ENCODE data around the gene SFSWAP. TPM values are rescaled to one million over a fixed set of nuclear protein-coding genes. Genes with fewer than 3 reads are reported as not detected.

SFSWAP gene
- total and polyA plus RNA-seq, 2 of the 13 experiments (the other 11 are each of a cell fraction or from before 2014, with no cell fraction given), result 17.1 to 27.7 TPM

GRCh38 chr12:131710464-131711457 lies at the start of gene SFSWAP (continued):
- TF ChIP-seq TRIM22 (IDR thresholded peaks at IDR 0.05), result no peak
- TF ChIP-seq ZNF510 (CRISPR knock-in tag; IDR thresholded peaks at IDR 0.05; ENCODE audit: low read depth), result peak; percentile 77; the same call in 1 of the 2 replicates
- TF ChIP-seq ZMYM2 (CRISPR knock-in tag; IDR thresholded peaks at IDR 0.05), result peak; percentile 74; the same call in 1 of the 2 replicates
- TF ChIP-seq CHD2 (IDR thresholded peaks at IDR 0.05; ENCODE audit: low read depth, low read length), result no peak
- peak; percentile 80; the same call in 1 of the 2 replicates for TF ChIP-seq ARNT2 (CRISPR knock-in tag; IDR thresholded peaks at IDR 0.05; ENCODE audit: low read depth)
- TF ChIP-seq STAT5B (CRISPR knock-in tag; IDR thresholded peaks at IDR 0.05), result no peak
- 0 out of 2 replicates have a peak, but pooled peaks have one; percentile 65 for TF ChIP-seq ZFP41 (CRISPR knock-in tag; IDR thresholded peaks at IDR 0.05; ENCODE audit: borderline replicate concordance)
- TF ChIP-seq NR2F2 (IDR thresholded peaks at IDR 0.05; ENCODE audit: borderline replicate concordance, low read depth), result no peak; the same call in 1 of the 2 replicates
- peak; percentile 83; the same call in 1 of the 2 replicates for TF ChIP-seq AKNA (CRISPR knock-in tag; IDR thresholded peaks at IDR 0.05; ENCODE audit: borderline replicate concordance)
- peak; percentile 83 for TF ChIP-seq PHF21A (CRISPR knock-in tag; IDR thresholded peaks at IDR 0.05)
- TF ChIP-seq ZNF704 (CRISPR knock-in tag; IDR thresholded peaks at IDR 0.05; ENCODE audit: borderline replicate concordance), result no peak
- TF ChIP-seq KMT2A (CRISPR knock-in tag; IDR thresholded peaks at IDR 0.05), result peak; percentile 94
- TF ChIP-seq ZNF431 (CRISPR knock-in tag; IDR thresholded peaks at IDR 0.05; ENCODE audit: borderline replicate concordance, low read depth), result 0 out of 2 replicates have a peak, but pooled peaks have one; percentile 87
- TF ChIP-seq ZNF614 (CRISPR knock-in tag; IDR thresholded peaks at IDR 0.05; ENCODE audit: borderline replicate concordance), result no peak
- peak; percentile 94 for TF ChIP-seq MYC (CRISPR knock-in tag; IDR thresholded peaks at IDR 0.05; ENCODE audit: borderline replicate concordance)
- TF ChIP-seq HNF4A (CRISPR knock-in tag; IDR thresholded peaks at IDR 0.05), result 0 out of 2 replicates have a peak, but pooled peaks have one; percentile 36
- 0 out of 2 replicates have a peak, but pooled peaks have one; percentile 70 for TF ChIP-seq PLSCR1 (CRISPR knock-in tag; IDR thresholded peaks at IDR 0.05; ENCODE audit: borderline replicate concordance)
- peak; percentile 12 for TF ChIP-seq TEAD3 (CRISPR knock-in tag; optimal IDR thresholded peaks at IDR 0.05; ENCODE audit: borderline replicate concordance)
- TF ChIP-seq JUND (CRISPR knock-in tag; IDR thresholded peaks at IDR 0.05), result peak; percentile 36; the same call in 1 of the 2 replicates
